GM10266 (cell line): ENCODE data around the gene ITCH.
"Not testable (repeated sequence)": the region's sequence is repeated elsewhere in the genome, so short reads cannot be mapped to it uniquely, and the experiment has no call there.

ENCODE experiments used
- DNase-seq: peaks from one replicate; pipeline ENCODE4 v3.0.0; 2012; ENCODE audit errors: extremely low spot score
- TF ChIP-seq, protein P1 (sequence below): IDR thresholded peaks from 2 replicates; pipeline ENCODE4 v1.5.1; 2012; ENCODE audit warnings: mild to moderate bottlenecking, low read depth; ENCODE audit not compliant: control insufficient read depth, insufficient read depth; ENCODE audit errors: missing control alignments

Gene ITCH

DNA sequence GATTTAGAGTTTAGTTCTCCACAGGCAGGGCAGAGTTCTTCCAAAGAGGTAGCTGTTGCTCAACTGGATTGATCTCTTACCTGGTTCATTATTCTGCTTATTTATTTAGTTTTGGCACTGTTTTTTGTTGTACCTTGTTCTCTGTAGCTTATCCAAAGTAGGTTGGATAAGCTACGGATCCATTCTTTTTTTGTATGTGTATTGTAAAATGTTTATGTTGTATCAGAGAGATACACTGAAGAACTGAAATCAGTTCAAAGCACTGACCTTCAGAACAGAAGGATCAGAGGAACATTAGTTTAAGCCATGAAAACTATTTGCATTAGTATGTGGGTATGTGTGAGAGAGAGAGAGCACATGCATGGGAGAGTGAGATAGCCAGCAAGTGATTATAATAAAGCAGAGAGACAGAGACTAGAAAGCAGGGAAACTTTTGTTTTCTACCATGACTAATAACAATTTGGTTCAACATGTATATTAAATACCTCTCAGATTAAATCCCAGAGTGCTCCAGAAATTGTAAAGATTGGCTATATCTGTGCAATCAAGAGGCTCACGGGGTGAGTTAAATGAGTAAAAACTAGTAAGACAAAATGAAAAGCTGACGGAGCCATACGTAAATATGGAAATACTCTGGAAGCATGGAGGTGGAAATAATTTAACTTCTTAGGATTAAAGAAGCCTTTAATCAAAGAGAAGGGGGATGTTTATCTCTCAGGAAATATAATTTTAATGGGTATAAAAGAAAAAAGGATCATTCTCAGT lies 40.2 kb downstream of the ITCH start:
- no peak for DNase-seq
- TF ChIP-seq, protein P1, sequence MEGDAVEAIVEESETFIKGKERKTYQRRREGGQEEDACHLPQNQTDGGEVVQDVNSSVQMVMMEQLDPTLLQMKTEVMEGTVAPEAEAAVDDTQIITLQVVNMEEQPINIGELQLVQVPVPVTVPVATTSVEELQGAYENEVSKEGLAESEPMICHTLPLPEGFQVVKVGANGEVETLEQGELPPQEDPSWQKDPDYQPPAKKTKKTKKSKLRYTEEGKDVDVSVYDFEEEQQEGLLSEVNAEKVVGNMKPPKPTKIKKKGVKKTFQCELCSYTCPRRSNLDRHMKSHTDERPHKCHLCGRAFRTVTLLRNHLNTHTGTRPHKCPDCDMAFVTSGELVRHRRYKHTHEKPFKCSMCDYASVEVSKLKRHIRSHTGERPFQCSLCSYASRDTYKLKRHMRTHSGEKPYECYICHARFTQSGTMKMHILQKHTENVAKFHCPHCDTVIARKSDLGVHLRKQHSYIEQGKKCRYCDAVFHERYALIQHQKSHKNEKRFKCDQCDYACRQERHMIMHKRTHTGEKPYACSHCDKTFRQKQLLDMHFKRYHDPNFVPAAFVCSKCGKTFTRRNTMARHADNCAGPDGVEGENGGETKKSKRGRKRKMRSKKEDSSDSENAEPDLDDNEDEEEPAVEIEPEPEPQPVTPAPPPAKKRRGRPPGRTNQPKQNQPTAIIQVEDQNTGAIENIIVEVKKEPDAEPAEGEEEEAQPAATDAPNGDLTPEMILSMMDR = no peak

DNA sequence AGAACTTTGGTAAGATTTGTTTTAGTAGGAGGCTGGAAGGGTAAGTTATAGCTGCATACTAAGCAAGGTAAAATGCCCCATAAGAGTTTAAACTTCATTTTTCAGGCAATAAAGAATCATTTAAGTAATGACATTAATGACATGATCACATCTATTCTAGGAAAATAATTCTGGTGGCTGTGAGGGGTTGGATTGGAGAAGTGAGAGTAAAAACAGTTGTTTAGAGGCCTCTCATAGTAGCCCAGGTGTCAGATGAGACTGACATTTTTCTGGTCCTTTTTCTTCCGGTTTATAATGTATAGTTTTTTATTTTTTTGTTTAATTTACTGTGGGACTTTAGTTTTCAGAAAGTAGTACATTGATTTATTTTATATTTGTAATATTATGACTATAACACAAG lies 40.8 kb downstream of the ITCH start:
- TF ChIP-seq, protein P1 = no peak
- DNase-seq = peak; percentile 23

DNA sequence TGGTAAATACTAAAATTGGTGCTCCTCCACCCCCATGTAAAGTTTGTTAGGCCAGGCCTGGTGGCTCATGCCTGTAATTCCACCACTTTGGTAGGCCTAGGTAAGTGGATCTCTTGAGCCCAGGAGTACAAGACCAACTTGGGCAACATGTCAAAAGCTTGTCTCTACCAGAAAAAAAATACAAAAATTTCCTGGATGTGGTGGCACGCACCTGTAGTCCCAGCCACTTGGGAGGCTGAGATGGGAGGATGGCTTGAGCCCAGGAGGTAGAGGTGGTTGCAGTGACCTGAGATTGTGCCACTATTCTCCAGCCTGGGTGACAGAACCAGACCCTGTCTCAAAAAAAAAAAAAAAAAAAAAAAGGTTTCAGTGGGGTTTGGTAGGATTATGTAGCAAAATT lies 41.7 kb downstream of the ITCH start:
- no peak for DNase-seq
- TF ChIP-seq, protein P1 = no peak

DNA sequence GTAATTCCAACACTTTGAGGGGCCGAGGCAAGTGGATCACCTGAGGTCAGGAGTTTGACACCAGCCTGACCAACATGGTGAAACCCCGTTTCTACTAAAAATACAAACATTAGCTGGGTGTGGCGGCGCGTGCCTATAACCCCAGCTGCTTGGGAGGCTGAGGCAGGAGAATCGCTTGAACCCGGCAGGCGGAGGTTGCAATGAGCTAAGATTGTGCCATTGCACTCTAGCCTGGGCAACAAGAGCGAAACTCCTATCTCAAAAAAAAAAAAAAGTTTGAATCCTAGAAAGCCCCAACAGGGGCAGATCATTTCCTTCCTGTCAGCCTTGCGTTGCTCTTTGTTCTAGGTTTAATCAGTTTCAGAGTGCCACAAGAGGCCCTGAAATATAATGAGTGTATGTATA lies 42.2 kb downstream of the ITCH start:
- peak; percentile 26 for DNase-seq

DNA sequence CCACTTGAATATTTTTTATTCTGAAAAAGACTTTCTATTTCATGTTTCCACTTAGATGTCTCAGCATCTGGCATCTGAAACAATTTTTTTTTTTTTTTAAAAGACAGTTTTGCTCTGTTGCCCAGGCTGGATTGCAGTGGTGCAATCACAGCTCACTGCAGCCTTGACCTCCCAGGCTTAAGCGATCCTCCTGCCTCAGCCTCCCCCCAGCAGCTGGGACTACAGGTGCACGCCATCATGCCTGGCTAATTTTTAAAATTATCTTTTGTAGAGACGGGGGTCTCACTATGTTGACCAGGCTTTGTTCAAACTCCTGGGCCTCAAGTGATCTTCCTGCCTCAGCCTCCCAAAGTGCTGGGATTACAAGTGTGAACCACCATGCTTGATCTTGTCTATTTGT lies 42.9 kb downstream of the ITCH start:
- not testable (repeated sequence) for DNase-seq

DNA sequence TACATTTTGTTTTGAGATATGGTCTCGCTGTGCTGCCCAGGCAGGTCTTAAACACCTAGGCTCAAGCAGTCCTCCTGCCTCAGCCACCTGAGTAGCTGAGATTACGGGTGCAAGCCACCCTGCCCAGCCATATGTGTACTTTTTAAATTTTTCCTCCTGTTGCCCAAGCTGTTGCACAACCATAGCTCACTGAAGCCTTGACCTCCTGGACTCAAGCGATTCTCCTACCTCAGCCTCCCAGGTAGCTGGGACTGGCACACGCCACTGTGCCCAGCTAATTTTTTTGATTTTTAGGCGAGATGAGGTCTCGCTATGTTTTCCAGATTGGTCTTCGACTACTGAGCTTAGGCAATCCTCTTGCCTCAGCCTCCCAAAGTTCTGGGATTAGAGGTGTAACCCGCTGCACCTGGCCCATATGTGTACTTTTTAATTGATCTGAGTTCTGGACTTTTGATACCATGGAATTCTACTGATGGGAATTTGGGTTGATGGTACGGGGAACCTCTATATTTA lies 44.9 kb downstream of the ITCH start:
- TF ChIP-seq, protein P1 = no peak
- DNase-seq = no peak

DNA sequence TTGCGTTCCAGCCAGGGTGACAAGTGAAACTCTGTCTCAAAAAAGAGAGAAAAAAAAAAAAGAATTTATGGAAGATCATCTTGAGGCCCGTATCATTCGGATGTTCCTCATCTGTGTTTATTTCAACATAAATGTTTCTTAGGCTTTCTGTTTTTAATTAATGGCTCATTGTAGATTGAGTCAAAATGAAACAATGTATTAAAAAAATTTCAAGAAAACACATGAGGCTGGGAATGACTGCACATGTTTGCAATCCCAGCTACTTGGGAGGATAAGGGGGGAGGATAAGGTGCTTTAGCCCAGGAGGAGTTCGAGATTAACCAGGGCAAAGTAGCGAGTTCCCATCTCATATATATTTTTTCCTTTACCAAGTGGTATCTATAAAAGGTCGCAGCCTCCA lies 47.3 kb downstream of the ITCH start:
- TF ChIP-seq, protein P1 = no peak
- DNase-seq = no peak

DNA sequence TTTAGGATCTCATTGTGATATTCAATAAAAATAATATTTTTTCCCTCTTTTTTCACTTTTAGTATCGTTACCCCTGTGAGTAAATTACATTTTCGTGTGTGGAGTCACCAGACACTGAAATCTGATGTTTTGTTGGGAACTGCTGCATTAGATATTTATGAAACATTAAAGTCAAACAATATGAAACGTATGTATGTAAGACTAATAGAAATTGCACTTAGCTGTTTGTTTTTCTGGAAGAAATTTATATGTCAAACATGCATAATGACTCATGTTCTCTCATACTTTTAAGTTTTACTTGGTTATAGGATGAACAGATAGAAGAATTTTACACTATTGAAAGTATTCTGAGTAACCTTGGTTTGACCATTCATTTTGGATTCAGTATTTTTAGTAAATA lies 49.4 kb downstream of the ITCH start:
- no peak for DNase-seq
- TF ChIP-seq, protein P1 = no peak

DNA sequence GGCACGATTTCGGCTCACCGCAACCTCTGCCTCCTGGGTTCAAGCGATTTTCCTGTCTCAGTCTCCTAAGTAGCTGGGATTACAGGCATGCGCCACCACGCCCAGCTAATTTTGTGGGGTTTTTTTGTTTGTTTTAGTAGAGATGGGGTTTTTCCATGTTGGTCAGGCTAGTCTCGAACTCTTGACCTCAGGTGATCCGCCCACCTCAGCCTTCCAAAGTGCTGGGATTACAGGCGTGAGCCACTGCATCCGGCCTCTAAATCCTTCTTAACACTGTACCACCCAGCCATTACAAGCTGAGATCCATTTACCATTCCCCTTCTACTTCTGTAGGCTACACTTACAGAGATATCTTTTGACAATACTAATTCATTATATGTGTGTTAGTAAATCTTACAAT lies 51.5 kb downstream of the ITCH start:
- not testable (repeated sequence) for DNase-seq
